Progenitor cell of endocrine pancreas (in vitro differentiated cells): ENCODE results near the gene NT5DC1. TPM values are rescaled to one million over a fixed set of nuclear protein-coding genes. Genes with fewer than 3 reads are reported as not detected.

Source experiments
- DNase-seq: peaks from one replicate; pipeline ENCODE4 v3.0.0; 2021; ENCODE audit warnings: low spot score; ENCODE audit not compliant: unreplicated experiment
- H3K27ac Mint-ChIP-seq: 2 replicates; pipeline ENCODE4 v1.8.0; 2021; ENCODE audit warnings: mild to moderate bottlenecking, moderate library complexity, mixed read lengths
- H3K27me3 Mint-ChIP-seq: 2 replicates; pipeline ENCODE4 v1.8.0; 2021; ENCODE audit warnings: mixed read lengths
- H3K36me3 Mint-ChIP-seq: 2 replicates; pipeline ENCODE4 v1.8.0; 2022; ENCODE audit warnings: mixed read lengths; ENCODE audit not compliant: insufficient read depth
- H3K4me1 Mint-ChIP-seq: 2 replicates; pipeline ENCODE4 v1.8.0; 2021; ENCODE audit warnings: low read depth, mixed read lengths
- H3K4me3 Mint-ChIP-seq: 2 replicates; pipeline ENCODE4 v1.8.0; 2021; ENCODE audit warnings: low read depth, mild to moderate bottlenecking, moderate library complexity, mixed read lengths
- H3K9me3 Mint-ChIP-seq: 2 replicates; pipeline ENCODE4 v1.8.0; 2021; ENCODE audit warnings: low read depth, mixed read lengths
- long read RNA-seq: library from polyadenylated mRNA; unstranded; transcript quantifications from one replicate; pipeline ENCODE4 v2.0.0, GENCODE V29; 2020
- total RNA-seq: library from RNA; stranded (reverse); gene quantifications from 2 replicates; pipeline ENCODE4 v1.2.1, GENCODE V29; 2021
- TF ChIP-seq, protein P1 (sequence below): fragments of 200-600 bp; sonication (generic); IDR thresholded peaks from one replicate; pipeline ENCODE4 v1.5.0; 2021; ENCODE audit warnings: antibody characterized with exemption, mild to moderate bottlenecking; ENCODE audit not compliant: unreplicated experiment

NT5DC1 gene
- total RNA-seq, result 54.9 and 57.7 TPM in 2 replicates
- long read RNA-seq, full-length matches to known transcripts, result 251 of 292 reads
- long read RNA-seq, partial matches to known transcripts, result 10 of 292 reads
- long read RNA-seq, other reads (novel, unspliced or antisense), result 31 of 292 reads

DNA sequence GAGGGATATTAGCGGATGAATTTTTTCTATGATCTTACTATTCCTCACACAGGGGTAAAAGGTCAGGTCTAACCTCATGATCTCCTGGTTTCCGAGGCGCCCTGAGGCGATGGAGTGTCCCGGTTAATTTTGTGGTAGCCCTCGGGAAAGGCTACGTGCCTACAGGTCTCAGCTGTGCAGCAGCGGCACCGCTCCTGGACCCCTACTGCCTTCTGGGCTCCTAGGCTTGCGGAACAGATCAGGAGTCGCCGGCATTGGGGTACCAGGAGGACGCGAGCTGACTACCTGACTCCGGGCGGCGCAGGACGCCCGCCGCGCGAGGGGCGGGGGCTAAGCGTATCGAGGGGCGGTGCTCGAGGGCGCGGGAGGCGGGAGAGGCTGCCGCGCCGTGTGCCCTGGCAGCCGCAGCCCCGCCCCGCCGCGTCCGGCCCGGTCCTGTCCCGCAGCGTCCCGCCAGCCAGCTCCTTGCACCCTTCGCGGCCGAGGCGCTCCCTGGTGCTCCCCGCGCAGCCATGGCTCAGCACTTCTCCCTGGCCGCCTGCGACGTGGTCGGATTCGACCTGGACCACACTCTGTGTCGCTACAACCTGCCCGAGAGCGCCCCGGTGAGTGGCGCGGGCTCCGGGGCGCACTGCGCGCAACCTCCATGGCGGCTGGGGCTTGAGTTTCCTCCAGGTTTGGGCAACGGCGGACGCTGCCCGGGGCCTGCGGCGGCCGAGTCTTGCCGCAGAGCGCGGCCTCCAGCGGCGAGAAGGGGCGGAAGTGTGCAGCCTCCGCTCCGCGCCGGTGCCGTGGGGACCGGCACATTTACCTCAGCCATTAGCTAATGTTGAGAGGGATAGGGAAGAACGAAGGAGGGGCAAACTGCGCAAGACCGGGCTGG, at the start of gene NT5DC1:
NT5DC1 (plus strand) TSS at position 435 of the 883 bp plus-strand sequence; CDS start at position 513, 78 bp downstream.
- Mint-ChIP-seq H3K9me3 (peaks cover 12% of the 10 kb centered on the region), H3K27me3 (no peaks in the 10 kb centered on the region), H3K36me3 (peaks cover 9% of the 10 kb centered on the region), H3K4me1 (peaks cover 39% of the 10 kb centered on the region), H3K4me3 (peak within 1 kb of the TSS; percentile 93), H3K27ac (peak within 1 kb of the TSS; percentile 96)
- TF ChIP-seq, protein P1, sequence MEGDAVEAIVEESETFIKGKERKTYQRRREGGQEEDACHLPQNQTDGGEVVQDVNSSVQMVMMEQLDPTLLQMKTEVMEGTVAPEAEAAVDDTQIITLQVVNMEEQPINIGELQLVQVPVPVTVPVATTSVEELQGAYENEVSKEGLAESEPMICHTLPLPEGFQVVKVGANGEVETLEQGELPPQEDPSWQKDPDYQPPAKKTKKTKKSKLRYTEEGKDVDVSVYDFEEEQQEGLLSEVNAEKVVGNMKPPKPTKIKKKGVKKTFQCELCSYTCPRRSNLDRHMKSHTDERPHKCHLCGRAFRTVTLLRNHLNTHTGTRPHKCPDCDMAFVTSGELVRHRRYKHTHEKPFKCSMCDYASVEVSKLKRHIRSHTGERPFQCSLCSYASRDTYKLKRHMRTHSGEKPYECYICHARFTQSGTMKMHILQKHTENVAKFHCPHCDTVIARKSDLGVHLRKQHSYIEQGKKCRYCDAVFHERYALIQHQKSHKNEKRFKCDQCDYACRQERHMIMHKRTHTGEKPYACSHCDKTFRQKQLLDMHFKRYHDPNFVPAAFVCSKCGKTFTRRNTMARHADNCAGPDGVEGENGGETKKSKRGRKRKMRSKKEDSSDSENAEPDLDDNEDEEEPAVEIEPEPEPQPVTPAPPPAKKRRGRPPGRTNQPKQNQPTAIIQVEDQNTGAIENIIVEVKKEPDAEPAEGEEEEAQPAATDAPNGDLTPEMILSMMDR, result peak; percentile 52
- peak; percentile 72 for DNase-seq

DNA sequence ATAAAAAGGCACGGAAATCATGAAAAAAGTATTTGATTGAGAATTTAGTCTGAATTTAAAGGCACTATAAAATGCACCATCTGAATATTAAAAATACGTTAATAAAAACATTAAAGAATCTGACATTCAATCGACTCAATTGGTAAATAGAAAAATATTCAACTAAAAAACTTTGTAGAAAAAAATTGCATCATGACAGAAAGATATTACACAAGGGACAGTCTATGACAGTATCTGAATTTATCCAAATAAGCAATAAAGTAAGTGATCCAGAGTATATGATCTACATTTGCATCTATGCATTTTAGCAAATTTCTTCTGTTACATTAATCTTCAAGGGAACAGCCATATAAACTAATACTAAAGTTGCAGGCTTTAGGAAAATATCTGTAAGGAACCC, 49.4 kb upstream of the NT5DC1 start:
- Mint-ChIP-seq H3K4me1 (peaks cover 14% of the 10 kb centered on the region), H3K27ac (no peak overlapping the region), H3K36me3 (no peaks in the 10 kb centered on the region), H3K27me3 (no peaks in the 10 kb centered on the region), H3K9me3 (no peaks in the 10 kb centered on the region), H3K4me3 (no peak overlapping the region)
- no peak for DNase-seq
- TF ChIP-seq, protein P1, result no peak

DNA sequence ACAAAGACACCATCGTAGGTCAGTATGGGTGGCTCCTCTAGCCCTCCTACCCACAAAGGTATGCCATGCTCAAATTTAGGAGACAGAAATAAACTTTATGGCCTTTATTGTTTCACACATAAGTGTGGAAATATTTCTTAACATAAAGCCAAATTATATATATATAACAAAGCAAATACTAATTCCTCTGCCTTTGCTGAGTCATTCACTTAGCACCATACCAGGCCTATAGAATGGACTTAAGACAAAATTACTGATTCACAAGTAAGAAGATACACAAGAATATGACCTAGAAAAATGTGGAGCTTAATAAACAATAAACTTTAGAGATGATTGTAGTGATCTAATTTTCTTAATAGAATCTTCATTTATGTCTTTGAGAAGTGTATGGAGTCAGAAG, 45.1 kb upstream of the NT5DC1 start:
- no peak for DNase-seq
- H3K27ac Mint-ChIP-seq, result no peak overlapping the region
- H3K4me3 Mint-ChIP-seq, result no peak overlapping the region
- TF ChIP-seq, protein P1, result no peak
- H3K36me3 Mint-ChIP-seq, result no peaks in the 10 kb centered on the region
- no peaks in the 10 kb centered on the region for H3K9me3 Mint-ChIP-seq
- H3K27me3 Mint-ChIP-seq, result no peaks in the 10 kb centered on the region
- peaks cover 36% of the 10 kb centered on the region for H3K4me1 Mint-ChIP-seq

DNA sequence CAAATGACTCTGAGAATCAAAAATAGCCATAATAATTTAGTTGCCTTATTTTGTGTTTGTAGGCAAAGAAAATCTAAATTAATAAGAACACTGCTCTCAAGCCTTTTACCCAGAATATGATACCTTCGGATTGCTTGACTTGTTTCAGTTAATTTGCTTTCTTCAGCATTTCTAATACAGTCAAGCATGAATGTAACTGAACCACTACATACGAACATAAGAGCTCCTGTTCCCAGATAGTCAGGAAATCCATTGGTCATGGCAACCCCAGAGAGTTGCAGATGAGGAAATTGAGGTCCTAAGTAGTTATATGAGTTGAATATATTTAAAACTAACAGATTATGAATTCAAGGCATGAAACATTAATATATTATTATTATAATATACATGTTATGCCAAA, 42.9 kb upstream of the NT5DC1 start:
- no peaks in the 10 kb centered on the region for H3K27me3 Mint-ChIP-seq
- peaks cover 45% of the 10 kb centered on the region for H3K4me1 Mint-ChIP-seq
- no peak overlapping the region for H3K4me3 Mint-ChIP-seq
- TF ChIP-seq, protein P1, result no peak
- no peaks in the 10 kb centered on the region for H3K36me3 Mint-ChIP-seq
- no peaks in the 10 kb centered on the region for H3K9me3 Mint-ChIP-seq
- no peak for DNase-seq
- H3K27ac Mint-ChIP-seq, result no peak overlapping the region

DNA sequence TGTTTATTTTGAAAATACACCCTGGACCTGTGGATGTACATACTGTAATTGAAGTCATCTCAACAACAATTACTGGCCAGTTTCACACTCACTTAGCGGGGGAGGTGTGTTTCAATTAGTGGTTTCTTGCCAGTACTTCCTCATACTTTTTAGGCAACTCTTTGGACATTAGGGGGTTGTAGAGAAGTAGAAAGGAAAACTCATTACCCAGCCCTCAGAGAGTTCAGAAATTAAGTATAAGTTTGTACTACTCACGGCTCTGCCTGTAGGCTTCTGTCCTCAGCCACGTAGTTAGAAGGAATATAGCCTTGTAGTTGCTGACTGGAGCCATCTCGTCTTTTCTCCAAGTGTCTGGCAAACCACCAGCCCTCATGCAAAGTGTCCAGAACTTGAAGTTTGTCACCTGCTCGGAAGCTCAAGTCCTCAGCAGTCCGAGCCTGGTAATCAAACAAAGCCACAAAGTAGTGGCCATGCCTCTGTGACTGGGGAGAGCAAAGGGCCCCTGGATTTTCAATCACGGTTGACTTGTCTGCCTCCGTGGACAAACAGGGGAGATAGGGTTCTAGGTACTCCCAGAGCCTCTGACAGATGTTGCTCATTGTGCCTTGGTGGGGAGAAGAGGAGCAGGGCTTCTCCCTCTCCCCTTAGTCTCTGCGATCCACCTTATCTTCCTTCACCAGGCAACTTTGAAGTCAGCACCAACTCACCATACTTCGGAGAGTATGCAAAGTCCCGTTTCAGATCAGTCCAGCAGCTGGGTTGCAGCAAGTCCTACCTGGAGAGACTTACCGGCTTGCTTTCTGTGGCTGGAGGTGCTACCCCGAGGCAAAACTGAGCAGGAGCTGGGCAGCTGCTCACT, 40.7 kb upstream of the NT5DC1 start:
- TF ChIP-seq, protein P1, result no peak
- Mint-ChIP-seq H3K27ac (peak overlapping the region; percentile 95), H3K36me3 (no peaks in the 10 kb centered on the region), H3K9me3 (no peaks in the 10 kb centered on the region), H3K27me3 (no peaks in the 10 kb centered on the region), H3K4me1 (peaks cover 48% of the 10 kb centered on the region), H3K4me3 (peak overlapping the region; percentile 84)
- no peak for DNase-seq
